ENCODE results near the gene SARM1.

SARM1 gene

DNA sequence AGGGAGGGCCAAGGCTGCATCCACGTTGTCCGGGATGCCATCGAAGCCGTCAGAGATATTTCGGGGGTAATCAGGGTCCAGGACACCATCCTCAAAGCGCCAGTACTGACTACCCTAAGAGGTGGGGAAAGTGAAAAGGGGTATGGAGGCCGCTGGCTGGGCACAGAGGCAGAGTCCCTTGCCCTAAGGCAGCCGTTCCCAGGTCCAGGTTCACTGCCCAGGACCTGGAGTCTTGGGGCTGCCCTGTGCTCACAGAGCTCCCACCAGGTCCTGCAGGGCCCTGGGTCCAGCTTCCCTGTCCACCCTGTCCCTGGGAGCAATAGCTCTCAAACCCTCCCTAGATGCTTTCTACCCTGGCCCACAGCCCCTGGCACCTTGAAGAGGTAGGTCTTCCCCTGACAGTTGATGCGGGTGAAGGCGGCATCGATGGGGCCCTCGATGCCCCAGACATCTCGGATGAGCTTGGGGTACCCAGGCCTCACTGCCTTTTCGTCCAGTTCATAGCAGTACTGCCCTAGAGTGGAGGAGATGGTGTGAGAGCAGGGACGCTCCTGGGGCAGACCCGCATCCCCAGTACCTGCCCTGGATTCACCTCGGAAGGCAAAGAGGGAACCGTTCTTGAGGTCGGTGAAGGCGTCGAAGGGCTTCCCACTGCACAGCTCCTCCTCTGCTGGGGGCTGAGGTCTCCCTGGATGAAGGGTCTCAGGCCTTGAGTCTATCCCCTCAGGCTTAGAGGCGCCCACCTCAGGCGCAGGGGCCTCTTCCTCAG, 2.4 kb upstream of the SARM1 start:
- DNase-seq (ENCODE audit: low read depth) = no peak

DNA sequence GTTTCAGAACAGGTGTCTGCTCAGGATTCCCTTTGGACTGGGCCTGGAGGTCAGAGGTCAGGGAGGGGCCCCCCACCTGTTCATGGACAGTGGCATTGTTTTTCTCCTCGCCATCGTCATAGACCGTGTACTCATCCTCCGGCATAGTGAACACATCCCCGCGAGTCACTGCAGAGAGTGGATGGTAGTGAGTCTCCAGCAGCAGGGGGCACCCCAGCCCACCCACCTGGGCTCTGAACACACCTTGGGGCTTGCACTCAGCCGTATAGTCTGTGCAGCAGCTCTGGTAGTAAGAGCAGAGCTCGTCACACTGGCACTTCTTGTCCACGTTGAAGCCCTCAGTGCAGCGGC, 1.8 kb upstream of the SARM1 start:
- DNase-seq (ENCODE audit: low read depth) = no peak

DNA sequence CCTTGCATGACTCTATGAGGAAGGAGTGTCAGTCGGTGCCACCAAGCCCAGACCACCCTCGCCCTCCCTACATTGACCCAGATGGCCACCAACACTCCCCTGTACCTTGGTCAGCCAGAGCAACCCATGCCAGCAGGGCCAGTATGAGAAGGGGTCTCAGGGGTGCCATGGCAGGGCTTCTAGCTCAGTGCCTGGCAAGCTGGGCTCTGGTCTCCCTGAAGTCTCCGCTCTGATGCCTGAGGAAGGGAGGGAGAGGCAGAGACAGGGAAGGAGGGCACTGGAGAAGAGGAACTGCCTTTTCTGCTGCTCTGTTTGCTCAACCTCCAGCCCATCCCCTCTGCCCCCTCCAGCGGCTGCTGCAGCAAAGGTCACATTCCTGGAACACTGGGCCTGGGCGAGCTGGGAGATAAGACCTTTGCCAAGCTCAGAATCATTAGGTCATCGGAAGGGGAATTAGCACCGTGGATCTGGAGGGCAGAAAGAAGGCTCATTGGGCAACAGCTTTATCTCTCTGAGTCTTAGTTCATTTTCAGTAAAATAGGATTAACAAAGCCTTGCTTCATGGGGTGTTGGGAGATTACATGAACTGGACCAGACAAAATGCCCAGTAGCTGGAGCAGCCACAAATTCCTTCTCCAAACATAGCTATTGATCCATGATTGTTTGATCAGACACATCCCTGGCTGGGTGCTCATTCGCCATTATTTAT, 1.3 kb upstream of the SARM1 start, which contains the start of gene VTN:
TSS of gene VTN (minus strand) at position 273 of the 709 bp plus-strand sequence. CDS start at position 169, 104 bp downstream.
- no peak for DNase-seq (ENCODE audit: low read depth)

DNA sequence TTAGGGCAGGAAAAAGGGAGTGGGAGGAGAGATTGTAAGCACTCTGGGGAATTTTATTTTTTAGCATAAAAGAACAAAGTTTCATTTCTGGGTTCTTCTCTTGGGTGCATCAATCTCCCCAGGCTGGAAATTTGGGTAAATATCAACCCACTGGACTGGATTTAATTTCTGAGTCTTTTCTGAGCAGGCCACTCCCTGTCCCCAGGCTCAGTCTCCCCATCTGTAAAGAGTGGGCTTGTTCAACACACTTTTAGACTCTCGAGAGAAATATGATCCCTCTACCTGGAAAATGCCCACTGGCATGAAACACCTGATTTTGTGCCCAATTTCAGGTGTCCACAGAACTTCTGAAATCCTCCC, 770 bp upstream of the SARM1 start:
- DNase-seq (ENCODE audit: low read depth) = no peak

DNA sequence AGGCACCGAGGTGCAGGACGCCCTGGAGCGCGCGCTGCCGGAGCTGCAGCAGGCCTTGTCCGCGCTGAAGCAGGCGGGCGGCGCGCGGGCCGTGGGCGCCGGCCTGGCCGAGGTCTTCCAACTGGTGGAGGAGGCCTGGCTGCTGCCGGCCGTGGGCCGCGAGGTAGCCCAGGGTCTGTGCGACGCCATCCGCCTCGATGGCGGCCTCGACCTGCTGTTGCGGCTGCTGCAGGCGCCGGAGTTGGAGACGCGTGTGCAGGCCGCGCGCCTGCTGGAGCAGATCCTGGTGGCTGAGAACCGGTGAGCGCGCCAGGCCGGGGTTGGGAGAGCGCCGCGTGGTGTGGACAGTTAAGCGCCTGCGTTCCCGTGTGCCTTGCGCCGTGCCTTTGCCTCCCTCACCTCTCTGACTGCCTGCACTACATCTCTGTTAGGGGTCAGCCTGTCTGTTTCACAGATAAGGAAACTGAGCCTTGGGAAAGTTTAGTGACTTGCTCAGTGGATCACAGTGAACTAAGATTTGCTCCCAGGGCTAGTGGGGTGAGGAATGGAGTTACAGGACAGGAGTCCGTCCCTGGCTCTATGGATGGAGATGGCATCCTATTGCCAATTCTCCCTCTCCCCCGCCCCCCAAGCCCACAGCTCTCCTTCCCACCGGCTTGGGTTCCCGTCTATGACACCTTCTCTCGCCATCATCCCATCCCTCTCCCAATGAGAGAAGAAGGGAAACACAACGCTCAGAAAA, 880 bp downstream of the SARM1 start:
- DNase-seq (ENCODE audit: low read depth) = no peak

DNA sequence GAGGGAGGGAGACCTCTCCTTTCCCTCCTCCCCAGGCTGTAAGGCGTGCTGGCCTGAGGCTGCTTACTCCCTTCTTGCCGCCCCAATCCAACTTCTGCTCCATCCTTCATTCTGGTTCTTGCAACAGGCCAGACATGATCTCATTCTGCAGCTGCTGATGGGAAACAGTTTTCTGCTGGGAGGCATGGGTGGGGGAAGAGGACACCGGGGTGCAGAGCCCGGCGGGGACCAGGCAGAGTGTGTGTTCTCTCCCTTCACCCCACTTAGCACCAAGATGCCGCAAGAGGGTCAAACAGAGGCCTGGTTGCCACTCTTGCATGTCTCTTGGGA, 1.4 kb downstream of the SARM1 start:
- DNase-seq (ENCODE audit: low read depth) = no peak

DNA sequence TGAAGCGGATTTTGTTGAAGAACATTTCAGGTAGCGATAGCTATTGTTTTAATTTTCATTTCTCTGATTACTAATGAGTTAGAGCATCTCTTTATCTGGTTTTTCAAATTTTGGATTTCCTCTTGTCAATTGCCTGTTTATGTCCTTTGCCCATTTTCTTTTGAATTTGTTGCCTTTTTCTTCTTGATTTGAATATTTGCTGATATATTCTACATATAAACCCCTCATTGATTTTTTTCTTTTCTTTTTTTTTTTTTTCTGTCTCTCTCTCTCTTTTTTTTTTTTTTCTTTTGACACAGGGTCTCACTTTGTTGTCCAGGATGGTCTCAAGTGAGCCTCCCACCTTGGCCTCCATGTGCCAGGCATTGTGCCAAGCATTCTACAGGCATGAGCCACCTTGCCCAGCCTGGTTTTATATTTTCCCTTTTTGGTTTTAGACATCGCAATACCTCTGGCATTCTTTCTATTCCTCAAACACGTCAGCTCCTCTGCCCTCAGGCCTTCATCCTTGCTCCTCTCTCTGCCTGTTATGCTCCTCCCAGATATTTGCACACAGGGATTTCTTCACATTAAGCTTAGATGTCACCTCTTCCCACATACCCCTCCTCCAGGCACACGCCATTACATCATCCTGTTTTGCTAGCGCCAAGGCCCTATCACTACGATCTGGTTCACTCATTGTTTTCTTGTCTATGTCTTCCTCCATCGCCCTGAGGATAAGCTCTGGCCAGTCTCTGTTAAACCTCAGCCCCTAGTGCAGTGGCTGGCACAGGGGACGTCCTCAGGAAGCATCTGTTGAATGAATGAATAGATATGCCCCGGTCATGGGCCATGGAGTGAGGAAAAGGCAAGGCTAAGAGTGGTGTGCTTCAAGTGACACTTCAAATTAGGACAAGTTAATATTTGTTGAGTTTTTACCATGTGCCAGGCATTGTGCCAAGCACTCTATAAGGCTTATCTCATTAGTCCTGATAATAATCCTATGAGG, 8.6 kb downstream of the SARM1 start:
- no peak for DNase-seq (ENCODE audit: low read depth)

DNA sequence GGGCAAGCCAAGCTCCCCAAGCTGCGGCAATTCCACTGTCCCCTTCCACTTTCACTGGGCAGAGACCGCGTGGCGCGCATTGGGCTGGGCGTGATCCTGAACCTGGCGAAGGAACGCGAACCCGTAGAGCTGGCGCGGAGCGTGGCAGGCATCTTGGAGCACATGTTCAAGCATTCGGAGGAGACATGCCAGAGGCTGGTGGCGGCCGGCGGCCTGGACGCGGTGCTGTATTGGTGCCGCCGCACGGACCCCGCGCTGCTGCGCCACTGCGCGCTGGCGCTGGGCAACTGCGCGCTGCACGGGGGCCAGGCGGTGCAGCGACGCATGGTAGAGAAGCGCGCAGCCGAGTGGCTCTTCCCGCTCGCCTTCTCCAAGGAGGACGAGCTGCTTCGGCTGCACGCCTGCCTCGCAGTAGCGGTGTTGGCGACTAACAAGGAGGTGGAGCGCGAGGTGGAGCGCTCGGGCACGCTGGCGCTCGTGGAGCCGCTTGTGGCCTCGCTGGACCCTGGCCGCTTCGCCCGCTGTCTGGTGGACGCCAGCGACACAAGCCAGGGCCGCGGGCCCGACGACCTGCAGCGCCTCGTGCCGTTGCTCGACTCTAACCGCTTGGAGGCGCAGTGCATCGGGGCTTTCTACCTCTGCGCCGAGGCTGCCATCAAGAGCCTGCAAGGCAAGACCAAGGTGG, 9.8 kb downstream of the SARM1 start:
- no peak for DNase-seq (ENCODE audit: low read depth)

DNA sequence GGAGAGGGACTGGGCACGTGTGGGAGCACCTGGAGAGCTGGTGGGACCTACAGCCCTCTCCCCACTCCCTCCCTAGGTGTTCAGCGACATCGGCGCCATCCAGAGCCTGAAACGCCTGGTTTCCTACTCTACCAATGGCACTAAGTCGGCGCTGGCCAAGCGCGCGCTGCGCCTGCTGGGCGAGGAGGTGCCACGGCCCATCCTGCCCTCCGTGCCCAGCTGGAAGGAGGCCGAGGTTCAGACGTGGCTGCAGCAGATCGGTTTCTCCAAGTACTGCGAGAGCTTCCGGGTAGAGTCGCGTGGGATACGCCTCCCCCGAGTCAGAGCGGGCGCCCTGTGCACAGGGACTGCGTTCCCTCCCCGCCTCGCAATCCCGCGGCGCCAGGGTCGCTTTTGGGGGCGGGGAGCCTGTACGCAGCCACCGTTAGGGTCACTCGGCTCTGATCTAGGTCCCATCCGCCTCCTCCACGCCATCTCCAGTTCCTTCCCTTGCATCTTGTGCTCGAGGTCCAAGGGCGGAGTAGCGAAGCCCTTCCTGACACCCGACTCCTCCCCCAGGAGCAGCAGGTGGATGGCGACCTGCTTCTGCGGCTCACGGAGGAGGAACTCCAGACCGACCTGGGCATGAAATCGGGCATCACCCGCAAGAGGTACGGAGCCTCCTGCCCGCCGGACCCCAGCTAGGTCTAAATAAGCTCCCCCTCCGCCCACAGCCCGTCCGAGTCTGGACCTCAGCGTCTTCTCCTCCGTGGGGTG, 13.0 kb downstream of the SARM1 start:
- no peak for DNase-seq (ENCODE audit: low read depth)

DNA sequence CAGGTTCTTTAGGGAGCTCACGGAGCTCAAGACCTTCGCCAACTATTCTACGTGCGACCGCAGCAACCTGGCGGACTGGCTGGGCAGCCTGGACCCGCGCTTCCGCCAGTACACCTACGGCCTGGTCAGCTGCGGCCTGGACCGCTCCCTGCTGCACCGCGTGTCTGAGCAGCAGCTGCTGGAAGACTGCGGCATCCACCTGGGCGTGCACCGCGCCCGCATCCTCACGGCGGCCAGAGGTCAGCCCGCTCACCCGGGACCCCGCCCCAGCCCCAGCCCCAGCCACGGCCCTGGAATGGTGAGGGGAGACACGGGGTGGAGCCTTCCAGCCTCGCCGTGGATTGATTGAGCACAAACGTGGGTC, 13.5 kb downstream of the SARM1 start:
- DNase-seq (ENCODE audit: low read depth) = no peak

DNA sequence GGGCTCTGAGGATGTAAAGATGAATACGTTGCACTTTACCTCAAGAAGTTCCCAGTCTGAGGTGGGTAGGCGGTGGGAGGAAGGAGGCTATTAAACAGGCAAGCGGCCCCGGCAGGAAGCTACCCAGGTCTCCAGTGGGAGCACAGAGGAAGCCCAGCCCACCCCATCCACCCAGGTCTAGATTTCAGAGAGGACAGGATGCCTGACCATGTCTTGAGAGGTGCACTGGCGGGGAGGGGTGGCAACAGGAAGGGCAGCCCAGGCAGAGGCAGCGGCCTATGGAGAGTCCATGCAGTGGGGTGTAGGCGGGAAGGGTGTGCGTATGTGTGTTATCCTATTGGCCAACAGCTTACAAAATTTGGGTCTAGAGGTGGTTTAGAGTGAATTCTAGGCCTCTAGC, 13.9 kb downstream of the SARM1 start:
- DNase-seq (ENCODE audit: low read depth) = no peak

DNA sequence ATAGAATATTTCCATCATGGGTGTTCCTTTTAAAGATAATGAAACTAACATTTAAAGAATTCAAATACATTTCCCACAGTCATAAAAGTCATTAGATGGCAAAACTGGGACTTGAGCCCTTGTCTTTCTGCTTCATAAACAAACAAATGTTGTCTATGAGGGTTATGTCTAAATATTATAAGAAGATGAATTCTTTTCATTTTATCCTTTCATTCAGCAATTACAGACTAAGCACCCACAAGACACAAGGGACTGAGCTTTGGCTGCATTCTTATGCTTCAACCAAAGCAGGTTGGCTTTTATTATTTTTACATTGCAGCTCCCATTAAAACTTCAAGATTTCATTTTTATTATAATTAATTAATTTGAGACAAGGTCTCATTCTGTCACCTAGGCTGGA, 14.9 kb downstream of the SARM1 start:
- no peak for DNase-seq (ENCODE audit: low read depth)

DNA sequence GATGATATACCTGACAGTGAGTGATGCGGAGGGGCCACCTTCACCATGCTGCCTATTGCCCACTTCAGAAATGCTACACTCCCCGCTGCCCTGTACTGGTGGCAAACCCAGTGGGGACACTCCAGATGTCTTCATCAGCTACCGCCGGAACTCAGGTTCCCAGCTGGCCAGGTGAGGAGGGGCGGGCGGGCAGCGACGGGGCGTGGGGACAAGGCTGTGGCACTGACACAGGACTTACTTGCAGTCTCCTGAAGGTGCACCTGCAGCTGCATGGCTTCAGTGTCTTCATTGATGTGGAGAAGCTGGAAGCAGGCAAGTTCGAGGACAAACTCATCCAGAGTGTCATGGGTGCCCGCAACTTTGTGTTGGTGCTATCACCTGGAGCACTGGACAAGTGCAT, 16.6 kb downstream of the SARM1 start:
- DNase-seq (ENCODE audit: low read depth) = no peak

DNA sequence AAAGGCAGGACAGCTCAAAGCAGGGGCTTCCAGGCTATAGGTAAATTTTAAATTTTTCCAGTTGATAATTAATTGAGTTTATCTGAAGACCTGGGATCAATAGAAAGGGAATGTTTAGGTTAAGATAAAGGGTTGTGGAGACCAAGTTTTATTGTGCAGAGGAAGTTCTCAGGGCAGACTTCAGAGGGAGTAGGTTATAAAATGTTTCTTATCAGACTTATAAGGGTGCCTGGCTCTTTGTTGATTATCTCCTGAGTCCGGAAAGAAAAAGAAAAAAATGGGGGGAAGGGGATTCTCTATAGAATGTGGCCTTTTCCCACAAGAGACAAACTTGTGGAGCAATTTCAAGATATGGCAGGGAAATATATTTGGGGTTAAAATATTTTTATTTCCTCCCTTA, 18.6 kb downstream of the SARM1 start:
- DNase-seq (ENCODE audit: low read depth) = no peak

DNA sequence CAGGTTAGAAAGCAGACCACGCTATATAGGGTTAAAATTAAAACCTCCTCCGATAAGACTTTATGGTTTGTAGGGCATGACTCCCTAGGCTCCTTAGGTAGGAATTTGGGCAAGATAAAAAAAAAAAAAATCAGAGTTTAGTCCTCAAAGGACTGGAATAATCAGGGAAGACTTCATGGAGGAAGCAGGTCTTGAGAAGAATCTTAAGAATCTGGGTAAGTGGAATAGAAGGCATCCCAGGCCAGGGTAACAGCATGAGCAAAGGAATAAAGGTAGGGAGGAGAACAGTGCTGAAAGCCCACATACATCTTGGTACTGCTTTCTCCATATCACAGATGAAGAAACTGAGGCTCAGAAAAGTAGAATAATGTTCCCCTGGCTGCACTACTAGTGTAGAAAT, 19.1 kb downstream of the SARM1 start:
- DNase-seq (ENCODE audit: low read depth) = no peak

DNA sequence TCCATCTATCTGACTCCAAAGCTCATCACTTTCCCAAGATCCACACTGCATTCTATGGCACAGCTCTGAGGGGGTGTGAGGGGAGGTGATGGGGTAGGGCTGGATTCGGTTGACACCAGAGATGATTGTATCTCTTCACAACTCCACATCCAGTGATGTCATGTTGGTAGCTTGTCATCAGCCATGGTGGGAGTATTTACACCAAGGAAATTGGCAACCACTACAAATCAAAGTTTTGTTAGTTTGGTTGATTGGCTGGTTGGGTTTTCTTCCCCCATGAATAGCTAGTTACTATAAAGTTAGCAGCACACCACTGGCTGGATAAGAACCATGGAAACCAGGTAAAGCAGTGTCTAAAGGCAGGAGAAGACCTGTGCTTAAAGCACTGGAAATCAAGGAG, 19.5 kb downstream of the SARM1 start:
- no peak for DNase-seq (ENCODE audit: low read depth)

DNA sequence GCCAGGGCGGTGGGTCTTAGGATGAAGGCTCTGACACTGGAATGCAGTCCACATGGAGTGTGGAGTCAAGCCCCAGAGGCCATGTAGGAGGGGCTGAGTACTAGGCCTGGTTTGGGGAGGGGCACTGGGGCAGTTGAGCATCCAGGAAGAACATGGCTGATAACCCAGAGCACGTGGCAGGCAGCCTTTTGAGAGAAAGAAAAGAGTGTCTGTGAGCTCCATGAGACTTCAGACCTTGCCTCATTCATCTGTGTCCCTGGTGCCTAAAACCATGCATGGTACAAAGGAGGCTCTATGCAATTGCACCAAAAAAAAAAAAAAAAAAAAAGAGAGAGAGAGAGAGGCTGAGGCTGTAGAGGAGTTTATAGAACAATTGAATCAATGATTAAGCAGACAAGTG, 19.9 kb downstream of the SARM1 start:
- DNase-seq (ENCODE audit: low read depth) = no peak

DNA sequence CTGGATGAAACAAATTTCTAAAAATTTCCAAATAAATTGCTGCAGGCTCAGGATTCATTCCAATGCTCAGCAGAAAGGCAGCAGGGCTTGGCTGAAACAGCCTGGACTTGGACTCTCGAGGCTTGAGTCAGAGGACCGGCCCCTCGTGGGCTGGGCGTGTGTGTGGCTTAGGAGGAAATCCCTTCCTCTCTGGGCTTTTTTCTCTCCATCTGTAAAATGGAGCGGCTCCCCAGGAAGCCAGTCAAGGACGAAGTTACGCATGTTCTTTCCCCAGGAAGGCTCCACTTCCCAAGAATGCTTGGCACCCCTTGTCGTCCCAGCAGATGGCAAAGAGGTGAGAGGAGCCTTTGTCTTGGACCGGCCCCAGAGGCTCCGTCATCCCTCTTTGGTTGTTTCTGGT, 21.0 kb downstream of the SARM1 start:
- no peak for DNase-seq (ENCODE audit: low read depth)

DNA sequence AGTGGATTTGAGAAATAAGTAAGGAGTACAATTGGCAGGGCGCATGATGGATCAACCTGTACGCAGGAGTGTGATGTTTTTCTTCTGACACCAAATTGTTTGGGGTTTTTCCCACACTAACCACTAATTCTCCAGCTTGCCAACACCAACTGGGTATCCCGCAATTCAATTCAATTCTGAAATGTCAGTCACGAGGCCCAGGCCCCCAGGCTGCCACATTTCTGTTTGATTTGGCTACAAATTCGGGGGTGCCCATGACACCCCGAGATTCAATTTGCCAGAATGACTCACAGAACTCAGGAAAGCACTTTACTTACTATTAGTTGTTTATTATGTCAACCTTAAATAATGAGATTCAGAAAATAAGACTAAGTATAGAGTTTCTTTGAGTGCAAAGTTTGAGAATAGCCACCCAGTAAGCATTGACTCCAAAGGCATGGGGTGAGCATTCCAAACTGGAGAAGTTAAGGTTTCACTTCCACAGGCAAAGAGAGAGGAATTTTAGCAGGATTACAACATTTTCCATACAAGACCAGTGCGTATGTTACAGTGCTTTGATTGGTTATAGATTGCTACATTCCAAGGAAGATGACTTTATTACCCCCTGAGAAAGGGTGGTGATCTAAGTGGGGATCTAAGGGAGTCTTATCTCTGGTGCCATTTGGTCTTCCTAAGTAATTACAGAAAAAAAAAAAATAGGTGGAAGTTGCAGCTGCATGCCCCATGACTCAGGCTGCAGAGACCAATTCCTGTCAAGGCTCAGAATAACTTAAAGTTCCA, 23.0 kb downstream of the SARM1 start:
- DNase-seq (ENCODE audit: low read depth) = no peak

DNA sequence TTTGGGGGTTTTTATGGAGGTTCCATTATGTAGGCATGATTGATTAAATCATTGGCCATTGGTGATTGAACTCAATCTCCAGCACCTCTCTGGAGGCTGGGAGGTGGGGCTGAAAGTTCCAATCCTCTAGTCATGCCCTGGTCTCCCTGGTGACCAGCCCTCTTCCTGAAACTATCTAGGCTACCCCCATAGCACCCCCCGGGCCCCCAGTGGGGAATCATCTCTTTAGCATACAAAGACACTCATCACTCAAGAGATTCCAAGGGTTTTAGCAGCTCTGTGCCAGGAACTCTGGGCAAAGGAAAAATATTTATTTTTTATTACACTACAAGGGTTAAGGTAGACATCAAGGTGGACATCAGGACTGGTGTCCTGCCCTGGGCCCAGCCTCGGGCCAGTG, 23.9 kb downstream of the SARM1 start:
- DNase-seq (ENCODE audit: low read depth) = no peak
